AG04450 (cell line): ENCODE measurements around the gene RMND5B. TPM values are rescaled to one million over a fixed set of nuclear protein-coding genes. Genes with fewer than 3 reads are reported as not detected.
"Not testable (repeated sequence)": the region's sequence is repeated elsewhere in the genome, so short reads cannot be mapped to it uniquely, and the experiment has no call there.

Experiments
- CTCF ChIA-PET: fragments of 300-600, 350-600 bp; formaldehyde crosslinking; extraction: SDS; loops from one replicate; lab custom pipeline; 2022; ENCODE audit warnings: antibody characterized with exemption, inconsistent platforms; lab: Charles Lee
- POLR2A ChIA-PET: fragments of 350-600 bp; formaldehyde crosslinking; extraction: SDS; loops from one replicate; lab custom pipeline; 2021; ENCODE audit warnings: antibody characterized with exemption, inconsistent platforms; lab: Yijun Ruan, JAX
- DNase-seq: peaks from one replicate; pipeline ENCODE4 v3.0.0-alpha.2; 2011; ENCODE audit warnings: low read depth, low spot score
- H3K27ac ChIP-seq: one replicate; pipeline ENCODE4 v1.5.1; 2012; ENCODE audit warnings: low read depth, low read length, control low read depth
- H3K27me3 ChIP-seq: one replicate; pipeline ENCODE4 v1.6.0; 2012; ENCODE audit warnings: low read length; ENCODE audit not compliant: control insufficient read depth, insufficient read depth
- H3K4me3 ChIP-seq: 2 replicates; pipeline ENCODE4 v1.5.1; 2011; ENCODE audit warnings: mild to moderate bottlenecking, low read depth, low read length, control low read depth
- H3K9me3 ChIP-seq: 2 replicates; pipeline ENCODE4 v1.5.1; 2012; ENCODE audit warnings: low read length; ENCODE audit not compliant: control insufficient read depth, insufficient read depth
- CTCF ChIP-seq: IDR thresholded peaks from 2 replicates; pipeline ENCODE4 v1.5.1; 2011; ENCODE audit warnings: low read depth, low read length, control low read depth, inconsistent platforms
- polyA plus RNA-seq: library from polyadenylated mRNA; depleted of rRNA; stranded (reverse); fragments of >200 nt; gene quantifications from 2 replicates; pipeline ENCODE4 v1.2.3, GENCODE V29; 2011

Gene RMND5B
- polyA plus RNA-seq, 1 experiment: 19.8 TPM

DNA sequence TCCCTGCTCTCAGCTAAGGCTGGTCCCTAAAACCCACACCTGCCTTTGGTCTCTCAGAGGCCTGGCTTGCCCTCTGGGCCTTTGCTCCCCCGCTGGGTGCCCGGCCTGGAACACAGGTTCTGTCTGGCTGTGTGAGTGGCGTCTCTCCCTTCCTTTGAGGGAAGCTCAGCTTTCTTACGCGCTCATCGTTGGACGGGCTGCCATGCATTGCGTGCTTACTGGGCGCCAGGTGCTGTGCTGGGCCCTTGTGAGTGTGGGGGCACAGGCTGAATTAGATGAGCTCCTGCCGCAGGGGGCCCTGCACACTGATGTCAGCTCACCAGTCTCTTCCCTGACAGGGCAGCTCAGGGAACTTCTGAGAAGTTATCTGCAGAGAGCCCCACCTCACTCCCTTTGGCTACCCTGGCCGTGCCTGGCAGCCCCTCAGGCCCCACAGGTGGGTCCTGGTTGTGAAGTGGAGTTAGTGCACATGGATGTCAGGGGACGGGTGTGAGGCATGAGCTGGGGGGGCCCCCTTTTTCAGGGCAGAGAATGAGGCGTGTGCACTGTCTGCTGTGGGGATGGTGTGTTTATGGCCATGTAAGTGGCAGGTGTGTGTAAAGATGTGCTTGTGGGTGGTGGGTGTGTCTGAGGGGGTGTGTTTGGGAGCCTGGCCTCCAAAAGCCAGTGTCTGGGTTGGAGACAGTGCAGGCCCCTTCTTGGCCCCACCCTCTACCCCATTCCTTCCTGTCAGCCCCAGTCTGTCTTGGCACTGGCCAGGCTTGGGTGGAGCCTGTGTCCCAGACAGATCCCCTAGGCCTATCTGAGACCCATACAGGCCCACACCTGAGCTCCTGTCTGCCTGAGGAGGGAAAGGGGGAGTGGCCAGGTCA lies 7.5 kb upstream of the RMND5B start:
- Histone ChIP-seq H3K27me3 (peaks cover 14% of the 10 kb centered on the region), H3K9me3 (no peaks in the 10 kb centered on the region; the same call in 1 of the 2 replicates), H3K4me3 (no peak overlapping the region), H3K27ac (no peak overlapping the region)
- ChIA-PET CTCF (no interaction called here), POLR2A (no interaction called here)
- DNase-seq: no peak
- no peak for TF ChIP-seq CTCF

GRCh38 chr5:178123966-178124925 lies 6.6 kb upstream of the RMND5B start:
- DNase-seq: no peak
- H3K27ac ChIP-seq: no peak overlapping the region
- CTCF ChIA-PET: no interaction called here
- TF ChIP-seq CTCF: no peak
- H3K4me3 ChIP-seq: no peak overlapping the region
- POLR2A ChIA-PET: no interaction called here
- H3K27me3 ChIP-seq: peaks cover 14% of the 10 kb centered on the region
- H3K9me3 ChIP-seq: no peaks in the 10 kb centered on the region; the same call in 1 of the 2 replicates

DNA sequence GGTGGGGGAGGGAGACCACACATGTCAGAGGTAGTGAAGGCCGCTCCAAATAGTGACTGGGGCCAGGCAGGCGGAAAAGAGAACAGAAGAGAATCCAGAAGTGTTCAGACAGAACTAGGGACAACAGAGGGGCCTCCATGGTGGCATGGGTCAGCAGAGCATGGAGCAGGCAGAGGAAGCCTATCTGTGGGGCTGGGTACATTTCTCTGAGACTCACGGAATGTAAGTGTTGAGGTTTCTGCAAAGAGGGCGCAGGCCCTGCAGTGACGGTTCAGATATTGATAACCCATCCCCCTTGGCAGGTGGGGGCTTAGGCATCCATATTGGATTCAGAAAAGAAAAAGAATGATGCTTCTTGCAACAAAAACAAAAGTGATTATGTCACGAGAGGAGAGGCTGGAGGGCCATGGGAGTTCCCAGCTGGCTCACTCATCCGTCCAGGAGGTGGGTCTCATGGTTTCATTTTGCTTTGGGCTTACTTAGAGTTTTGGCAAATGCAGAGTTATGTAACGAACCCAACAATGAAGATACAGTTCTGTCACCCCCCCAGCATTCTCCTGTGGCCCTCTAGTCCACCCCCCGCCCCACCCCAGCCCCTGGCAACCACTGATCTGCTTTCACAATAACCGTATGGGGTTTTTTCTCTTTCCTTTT lies 5.4 kb upstream of the RMND5B start:
- TF ChIP-seq CTCF: no peak
- H3K27me3 ChIP-seq: peaks cover 14% of the 10 kb centered on the region
- ChIA-PET POLR2A (no interaction called here), CTCF (no interaction called here)
- no peaks in the 10 kb centered on the region; the same call in 1 of the 2 replicates for H3K9me3 ChIP-seq
- no peak overlapping the region for H3K4me3 ChIP-seq
- no peak overlapping the region for H3K27ac ChIP-seq
- no peak for DNase-seq

- Histone ChIP-seq H3K4me3 (no peak overlapping the region), H3K27me3 (peaks cover 14% of the 10 kb centered on the region), H3K27ac (no peak overlapping the region), H3K9me3 (no peaks in the 10 kb centered on the region; the same call in 1 of the 2 replicates)
- no peak for DNase-seq
- CTCF ChIA-PET: no interaction called here
- no peak for TF ChIP-seq CTCF
- POLR2A ChIA-PET: no interaction called here
These were observed 4.3 kb upstream of the RMND5B start for GRCh38 chr5:178126556-178126955.

DNA sequence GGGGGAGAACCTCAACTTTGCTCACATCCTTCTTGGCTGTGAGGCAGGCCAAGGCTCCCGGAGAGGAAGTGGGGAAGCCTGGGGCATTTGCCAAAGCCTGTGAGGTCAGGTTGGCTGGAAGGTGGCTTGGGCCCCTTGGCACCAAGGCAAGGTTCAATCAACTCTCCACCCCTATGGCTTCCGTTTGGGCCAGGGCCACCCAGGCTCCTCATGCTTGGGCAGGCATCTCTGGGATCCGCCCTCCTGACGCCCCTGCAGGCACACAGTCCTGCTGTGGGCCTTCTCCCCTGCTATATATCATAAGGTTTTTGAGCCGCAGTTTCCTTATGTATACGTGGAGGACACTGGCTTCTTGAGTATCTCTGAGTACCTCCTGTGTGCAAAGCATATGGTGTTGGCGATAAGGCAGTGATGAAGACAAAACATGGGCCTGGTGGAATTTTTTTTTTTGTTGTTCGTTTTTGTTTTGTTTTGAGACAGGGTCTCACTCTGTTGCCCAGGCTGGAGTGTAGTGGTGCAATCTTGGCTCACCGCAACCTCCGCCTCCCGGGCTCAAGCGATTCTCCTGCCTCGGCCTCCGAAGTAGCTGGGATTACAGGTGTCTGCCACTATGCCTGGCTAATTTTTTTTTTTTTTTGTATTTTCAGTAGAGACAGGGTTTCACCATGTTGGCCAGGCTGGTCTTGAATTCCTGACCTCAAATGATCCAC lies 3.4 kb upstream of the RMND5B start:
- H3K27me3 ChIP-seq, CTCF ChIA-PET, H3K27ac ChIP-seq, H3K9me3 ChIP-seq, H3K4me3 ChIP-seq, DNase-seq, POLR2A ChIA-PET: not testable (repeated sequence)
